GM15510 (cell line): ENCODE results near the gene RIOK3.

Source experiments
- POLR2A ChIP-seq: IDR thresholded peaks from 3 replicates; pipeline ENCODE4 v1.6.1; 2011; ENCODE audit warnings: borderline replicate concordance; ENCODE audit not compliant: insufficient read length; ENCODE audit errors: extremely low read depth

Gene RIOK3

GRCh38 chr18:23501626-23502025 lies 48.5 kb downstream of the RIOK3 start:
- TF ChIP-seq POLR2A: no peak

GRCh38 chr18:23502516-23503037 lies 49.5 kb downstream of the RIOK3 start:
- TF ChIP-seq POLR2A: no peak

- peak; percentile 86 for TF ChIP-seq POLR2A
These were observed 50.2 kb downstream of the RIOK3 start, which contains the start of gene RMC1 for GRCh38 chr18:23503038-23503962. Gene RMC1, plus strand, starts transcription at chr18:23503511. Its CDS starts 108 bp downstream, at chr18:23503619.

GRCh38 chr18:23503963-23504344 lies 50.9 kb downstream of the RIOK3 start:
- TF ChIP-seq POLR2A: no peak

GRCh38 chr18:23504720-23505119 lies 51.6 kb downstream of the RIOK3 start:
- no peak for TF ChIP-seq POLR2A

- no peak for TF ChIP-seq POLR2A
These were observed 53.3 kb downstream of the RIOK3 start for GRCh38 chr18:23506393-23506792.

- TF ChIP-seq POLR2A: no peak
These were observed 59.6 kb downstream of the RIOK3 start for GRCh38 chr18:23512641-23513040.

- TF ChIP-seq POLR2A: no peak
These were observed 62.9 kb downstream of the RIOK3 start for GRCh38 chr18:23515911-23516546.

- no peak for TF ChIP-seq POLR2A
These were observed 66.6 kb downstream of the RIOK3 start for GRCh38 chr18:23519734-23520133.

- no peak for TF ChIP-seq POLR2A
These were observed 68.2 kb downstream of the RIOK3 start for GRCh38 chr18:23521271-23521670.

GRCh38 chr18:23521907-23522306 lies 68.8 kb downstream of the RIOK3 start:
- TF ChIP-seq POLR2A: no peak

GRCh38 chr18:23523429-23524212 lies 70.5 kb downstream of the RIOK3 start:
- TF ChIP-seq POLR2A: no peak

GRCh38 chr18:23524213-23524707 lies 71.2 kb downstream of the RIOK3 start:
- TF ChIP-seq POLR2A: no peak

GRCh38 chr18:23526501-23527063 lies 73.5 kb downstream of the RIOK3 start:
- TF ChIP-seq POLR2A: no peak
